GM18507 (cell line): ENCODE results near the gene MAP1LC3B2.

ENCODE experiments used
- DNase-seq: peaks from one replicate; pipeline ENCODE4 v3.0.0; 2011; ENCODE audit warnings: low read depth; ENCODE audit not compliant: insufficient read length; ENCODE audit errors: extremely low spot score
- FAIRE-seq: peaks from 2 replicates; lab custom pipeline; 2011; peaks lifted over from hg19 to GRCh38; lab: Jason Lieb, UNC

The MAP1LC3B2 gene

GRCh38 chr12:116559162-116559935 lies at the start of gene MAP1LC3B2:
TSS of gene MAP1LC3B2 (plus strand) at chr12:116559381. CDS start at chr12:116575943, 16,562 bp downstream.
- FAIRE-seq (no peak), DNase-seq (peak; percentile 67)

- FAIRE-seq (no peak), DNase-seq (no peak)
Measured at GRCh38 chr12:116513944-116514343, 45.2 kb upstream of the MAP1LC3B2 start.

DNA sequence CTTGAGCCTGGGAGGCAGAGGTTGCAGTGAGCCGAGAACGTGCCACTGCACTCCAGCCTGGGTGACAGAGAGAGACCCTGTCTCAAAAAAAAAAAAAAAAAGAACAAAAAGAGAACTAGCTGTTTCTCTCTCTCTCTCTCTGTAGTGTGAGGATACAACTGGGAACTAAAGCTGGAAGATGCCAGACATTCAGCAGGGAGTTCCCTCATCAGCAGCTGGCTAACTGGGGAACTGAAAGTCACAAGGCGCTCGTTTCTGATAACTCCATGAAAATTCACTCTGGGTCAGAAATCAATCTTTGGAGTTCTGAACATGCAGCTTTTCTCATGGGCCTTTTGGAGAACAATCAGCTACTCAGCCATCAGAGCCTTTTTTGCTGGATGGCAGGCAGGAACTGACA lies 43.5 kb upstream of the MAP1LC3B2 start:
- DNase-seq (no peak), FAIRE-seq (no peak)

DNA sequence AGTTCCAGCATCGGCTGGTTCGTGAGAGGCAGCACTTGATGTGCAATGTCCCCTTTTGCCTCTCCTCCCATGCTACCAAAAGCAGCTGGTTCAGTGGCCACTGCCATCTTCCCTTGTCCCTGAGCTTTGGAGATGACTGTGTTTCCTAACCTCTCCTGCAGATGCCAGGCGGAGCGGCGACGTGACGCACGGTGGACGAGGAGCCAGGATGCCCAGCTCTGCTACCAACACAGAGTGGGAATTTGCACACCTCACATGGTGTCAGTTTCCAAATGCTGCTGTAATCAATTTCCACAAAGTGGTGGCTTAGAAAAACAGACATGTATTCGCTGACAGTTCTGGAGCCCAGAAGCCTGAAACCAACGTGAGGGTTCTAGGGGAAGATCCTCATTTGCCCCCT lies 42.5 kb upstream of the MAP1LC3B2 start:
- FAIRE-seq (no peak), DNase-seq (no peak)

- FAIRE-seq (no peak), DNase-seq (no peak)
Measured at GRCh38 chr12:116517431-116518045, 41.6 kb upstream of the MAP1LC3B2 start.

GRCh38 chr12:116520225-116520760 lies 38.9 kb upstream of the MAP1LC3B2 start:
- DNase-seq (no peak), FAIRE-seq (no peak)

DNA sequence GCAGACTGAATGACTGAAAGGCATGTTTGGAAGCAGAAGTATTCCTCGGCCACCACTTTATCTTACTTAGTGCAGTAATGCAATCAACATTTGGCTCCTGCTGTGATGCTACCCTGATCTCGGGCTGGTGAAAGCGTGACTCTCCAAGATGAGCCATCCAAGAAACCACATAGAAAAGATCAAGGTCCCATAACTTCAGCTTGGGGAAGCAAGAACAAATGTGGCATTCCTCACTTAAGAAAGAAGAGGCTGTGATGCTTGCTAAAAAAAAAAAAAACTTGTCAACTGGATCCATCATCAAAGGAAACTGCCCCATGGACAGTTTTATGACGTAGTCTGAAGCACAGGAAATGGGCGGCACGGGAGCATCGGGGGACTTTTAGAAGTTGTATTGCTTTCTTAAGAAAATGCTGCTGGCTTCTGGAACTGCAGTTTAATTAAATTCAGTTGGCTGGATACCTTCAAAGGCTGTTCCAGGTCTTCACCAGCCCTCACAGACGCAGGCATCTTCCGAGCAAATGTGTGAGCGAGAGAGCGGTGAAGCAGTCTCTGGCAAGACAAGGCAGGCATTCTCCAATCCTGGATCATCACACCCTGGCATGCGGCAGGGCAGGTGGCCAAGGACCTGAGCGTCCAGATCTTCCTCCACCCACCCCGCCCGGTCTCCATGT lies 38.2 kb upstream of the MAP1LC3B2 start:
- DNase-seq (no peak), FAIRE-seq (no peak)

GRCh38 chr12:116524311-116524710 lies 34.9 kb upstream of the MAP1LC3B2 start:
- DNase-seq (no peak), FAIRE-seq (no peak)

DNA sequence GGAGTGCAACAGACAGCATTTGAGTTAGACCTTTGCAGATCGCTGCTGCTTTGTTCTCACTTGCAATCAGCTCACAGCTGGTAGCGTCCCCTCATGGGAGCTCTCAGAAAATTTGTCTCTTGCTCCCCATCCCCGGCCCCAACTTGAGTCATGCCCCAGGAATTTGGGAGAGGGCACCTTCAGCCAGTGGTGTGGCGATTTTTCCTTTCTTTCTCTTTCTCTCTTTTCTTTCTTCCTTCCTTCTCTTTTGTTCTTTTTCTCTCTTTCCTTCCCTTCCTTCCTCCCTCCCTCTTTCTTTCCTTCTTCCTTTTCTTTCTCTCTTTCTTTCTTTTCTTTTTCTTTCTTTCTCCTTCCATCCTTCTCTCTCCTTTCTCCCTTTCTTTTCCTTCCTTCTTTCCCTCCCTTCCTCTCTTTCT lies 34.2 kb upstream of the MAP1LC3B2 start:
- DNase-seq: no peak

DNA sequence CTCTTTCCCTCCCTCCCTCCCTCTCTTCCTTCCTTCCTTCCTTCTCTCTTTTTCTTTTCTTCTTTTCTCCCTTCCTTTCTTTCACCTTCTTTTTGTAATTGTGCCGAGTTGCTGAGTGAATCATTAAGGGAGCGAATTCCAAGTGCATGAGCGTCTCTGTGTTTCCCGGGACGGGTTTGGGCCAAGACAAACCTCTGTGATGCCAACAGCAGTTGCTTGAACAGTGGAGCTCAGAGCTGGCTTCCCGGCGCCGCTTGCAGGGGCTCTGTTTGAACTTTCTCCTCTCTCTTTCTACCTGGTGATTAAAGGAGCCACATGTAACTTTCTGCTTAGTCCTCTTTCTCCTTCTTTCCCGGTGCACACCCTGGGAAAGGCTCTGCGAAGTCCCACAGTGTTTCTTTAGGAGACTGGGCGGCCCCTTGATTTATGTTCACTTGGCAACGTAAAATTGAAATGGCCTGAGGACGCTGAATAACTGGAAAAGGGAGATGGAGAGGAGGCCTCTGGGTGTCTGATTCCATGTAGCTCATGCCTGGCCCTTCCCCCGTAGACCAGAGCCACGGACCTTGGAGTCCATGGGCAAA lies 33.7 kb upstream of the MAP1LC3B2 start:
- FAIRE-seq (no peak), DNase-seq (no peak)

More for the DNA sequence above, 34.2 kb upstream of the MAP1LC3B2 start:
- no peak for FAIRE-seq

DNA sequence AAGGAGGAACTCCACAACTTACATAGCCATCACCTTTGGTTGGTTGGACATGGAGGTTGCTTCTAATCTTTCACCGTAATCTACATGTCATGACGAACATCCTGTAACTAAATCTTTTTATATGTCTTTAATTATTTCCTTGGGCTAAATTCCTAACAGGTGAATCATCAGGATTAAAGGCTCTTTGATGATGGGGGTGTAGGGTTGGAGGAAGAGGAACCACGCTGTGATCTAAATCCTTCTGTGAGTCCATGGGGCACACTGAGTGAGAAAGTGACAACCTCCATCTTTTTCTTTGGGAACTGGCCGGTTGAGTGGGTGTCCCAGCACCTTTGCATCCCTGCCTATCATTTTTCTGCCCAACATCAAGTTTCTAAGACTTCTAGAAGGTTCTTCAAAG lies 31.1 kb upstream of the MAP1LC3B2 start:
- DNase-seq (no peak), FAIRE-seq (no peak)

DNA sequence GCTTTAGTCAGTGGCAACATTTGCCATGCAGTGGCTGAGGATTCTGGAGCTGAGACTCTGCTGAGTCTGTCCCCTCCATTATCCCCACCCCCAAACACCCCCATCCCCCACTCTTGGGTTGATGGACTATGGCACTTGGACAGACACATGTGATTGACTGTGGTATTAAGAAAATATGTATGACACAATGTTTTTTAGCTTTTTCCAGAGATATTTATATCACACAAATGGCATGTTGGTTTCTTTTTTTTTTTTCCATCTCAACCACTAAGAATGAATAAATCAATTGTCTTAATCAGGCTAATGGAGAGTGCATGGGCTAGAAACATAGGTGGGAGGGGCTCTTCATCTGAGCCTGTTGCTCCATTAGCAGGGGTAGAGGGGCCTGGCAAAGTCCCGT lies 30.7 kb upstream of the MAP1LC3B2 start:
- no peak for DNase-seq
- FAIRE-seq: no peak

DNA sequence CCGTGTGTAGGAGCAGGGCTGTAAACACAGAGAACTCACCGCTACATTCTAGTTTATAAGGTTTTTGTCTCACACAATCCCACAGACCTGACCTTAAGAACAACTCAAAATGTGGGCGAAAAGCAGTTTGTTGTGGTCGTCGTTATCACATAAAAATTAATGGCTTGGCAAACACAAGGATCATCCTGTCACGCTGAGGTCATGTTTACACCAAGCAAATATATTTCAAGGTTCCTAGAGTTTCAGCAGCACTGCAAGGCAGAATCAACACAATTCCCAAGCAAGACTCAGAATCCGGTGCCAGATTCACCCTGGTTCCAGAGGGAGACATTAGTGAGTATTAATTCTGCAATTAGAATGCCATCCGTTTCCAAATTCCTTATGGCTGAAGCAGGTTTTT lies 30.1 kb upstream of the MAP1LC3B2 start:
- FAIRE-seq (no peak), DNase-seq (no peak)

DNA sequence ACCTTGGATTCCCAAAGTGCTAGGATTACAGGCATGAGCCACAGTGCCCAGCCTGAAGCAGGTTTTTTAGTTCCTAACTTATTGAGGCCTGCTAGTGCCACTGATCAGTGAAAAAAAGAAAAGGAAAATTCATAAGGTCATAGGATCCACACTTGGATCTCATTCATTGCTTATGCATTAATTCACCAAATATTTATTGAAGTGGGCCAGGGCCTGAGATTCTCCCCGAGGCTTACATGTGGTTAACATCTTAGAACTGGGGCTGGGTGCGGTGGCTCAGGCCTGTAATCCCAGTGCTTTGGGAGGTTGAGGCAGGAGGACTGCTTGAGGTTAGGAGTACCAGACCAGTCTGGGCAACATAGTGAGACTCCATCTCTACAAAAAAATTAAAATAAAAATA lies 29.5 kb upstream of the MAP1LC3B2 start:
- FAIRE-seq (no peak), DNase-seq (no peak)

DNA sequence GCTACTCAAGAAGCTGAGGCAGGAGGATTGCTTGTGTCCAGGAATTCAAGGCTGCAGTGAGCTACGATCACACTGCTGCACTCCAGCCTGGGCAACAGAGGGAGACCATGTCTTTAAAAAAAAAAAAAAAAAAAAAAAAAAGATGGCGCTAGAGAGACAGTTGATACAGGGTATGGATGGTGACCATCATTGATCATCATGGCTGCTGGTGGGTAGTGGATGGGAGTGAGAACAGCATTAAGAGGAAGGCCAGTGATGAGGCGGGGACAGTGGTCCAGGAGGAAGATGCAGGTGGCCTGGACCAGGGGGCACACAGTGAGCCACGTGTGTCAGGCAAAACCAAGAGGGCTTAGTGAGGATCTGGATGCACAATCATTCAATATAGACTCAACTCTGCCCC lies 26.8 kb upstream of the MAP1LC3B2 start:
- no peak for FAIRE-seq
- no peak for DNase-seq

- DNase-seq: no peak
Measured at GRCh38 chr12:116532986-116533342, 26.2 kb upstream of the MAP1LC3B2 start.

DNA sequence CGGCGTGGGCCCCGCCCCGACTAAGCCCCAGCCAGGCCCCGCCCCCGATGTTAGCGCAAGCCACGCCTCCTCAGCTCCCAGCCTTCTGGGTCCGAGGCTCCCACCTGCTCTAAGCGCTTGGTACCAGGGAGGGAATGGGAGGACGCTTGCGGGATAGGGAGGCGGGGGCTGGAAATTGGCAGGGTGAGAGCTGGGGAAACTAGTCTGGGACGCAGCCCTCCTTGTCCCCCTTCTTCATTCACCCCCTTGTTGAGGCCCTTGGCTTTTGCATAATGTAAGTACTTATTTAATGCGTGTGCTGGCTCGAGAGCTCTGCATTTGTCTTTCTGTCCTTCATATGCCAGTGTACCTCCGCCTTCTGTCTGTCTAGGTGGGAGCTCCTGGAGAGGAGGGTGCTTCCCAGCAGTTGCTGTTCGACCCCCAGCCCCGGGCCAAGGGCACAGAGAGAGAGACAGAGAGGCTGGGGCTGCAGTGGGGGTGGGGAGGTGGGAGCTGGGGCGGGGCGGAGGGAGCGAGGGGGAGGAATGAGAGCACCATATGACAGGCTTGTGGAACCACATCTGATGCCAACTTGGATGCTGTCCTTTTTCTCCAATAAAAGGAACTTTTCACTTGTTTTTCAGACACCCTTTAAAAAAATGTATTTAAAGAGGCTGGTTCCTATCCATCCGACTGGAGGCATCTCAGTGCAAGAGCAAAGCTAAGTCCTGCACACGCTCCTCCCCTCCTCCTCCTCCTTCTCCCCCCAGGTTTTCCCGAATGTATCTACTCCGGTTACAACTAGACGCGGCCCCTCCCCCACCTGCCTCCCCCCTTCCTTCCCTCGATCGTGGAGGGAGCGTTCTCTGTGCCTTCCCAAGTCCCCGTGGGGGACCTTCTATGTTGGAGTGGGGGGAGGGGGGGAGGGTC lies 25.6 kb upstream of the MAP1LC3B2 start:
- FAIRE-seq (peak; percentile 9), DNase-seq (peak; percentile 63)

More at GRCh38 chr12:116532986-116533342, 26.2 kb upstream of the MAP1LC3B2 start:
- no peak for FAIRE-seq

- DNase-seq (no peak), FAIRE-seq (no peak)
Measured at GRCh38 chr12:116534311-116535121, 24.7 kb upstream of the MAP1LC3B2 start.
